ENCODE data around the gene PREX1. TPM values are rescaled to one million over a fixed set of nuclear protein-coding genes. Genes with fewer than 3 reads are reported as not detected.

The PREX1 gene
- total RNA-seq, 1 experiment from 2014 or later, result 20.0 TPM

- ChIA-PET POLR2A (no interaction called here), CTCF (no interaction called here)
- H3K4me1 ChIP-seq (ENCODE audit: control insufficient read depth, insufficient read depth, low read length), result no peaks in the 10 kb centered on the region
- H3K36me3 ChIP-seq (ENCODE audit: control insufficient read depth, insufficient read depth, low read length), result no peaks in the 10 kb centered on the region
- intact Hi-C loops (cut with micrococcal nuclease; ENCODE audit: unreplicated experiment), result no loop called here
- H3K27ac ChIP-seq (ENCODE audit: low read length), result no peak overlapping the region
- no peak for DNase-seq (ENCODE audit: low read depth, low spot score)
- H3K27me3 ChIP-seq (ENCODE audit: control insufficient read depth, insufficient read depth, low read length), result no peaks in the 10 kb centered on the region
- ATAC-seq, result no peak
- H3K4me3 ChIP-seq (ENCODE audit: low read depth in 2 of 2, low read length in 2 of 2), result no peak overlapping the region
- no TSS peak for BruUV-seq (replicated peaks)
- in situ Hi-C loops (cut with HindIII; ENCODE audit: low pct_unique_long_range_greater_than_20kb, low sequenced_read_pairs), result no loop called here
- H3K9me3 ChIP-seq (ENCODE audit: control insufficient read depth, insufficient read depth, low read depth, low read length), result no peaks in the 10 kb centered on the region
- TF ChIP-seq REST (IDR thresholded peaks at IDR 0.05; ENCODE audit: insufficient read depth in 1 of 2, low read depth in 2 of 2, low read length in 1 of 2), result no peak
- no peak for TF ChIP-seq TCF7L2 (IDR thresholded peaks at IDR 0.05; ENCODE audit: low read depth, low read length)
- TF ChIP-seq, protein P1, sequence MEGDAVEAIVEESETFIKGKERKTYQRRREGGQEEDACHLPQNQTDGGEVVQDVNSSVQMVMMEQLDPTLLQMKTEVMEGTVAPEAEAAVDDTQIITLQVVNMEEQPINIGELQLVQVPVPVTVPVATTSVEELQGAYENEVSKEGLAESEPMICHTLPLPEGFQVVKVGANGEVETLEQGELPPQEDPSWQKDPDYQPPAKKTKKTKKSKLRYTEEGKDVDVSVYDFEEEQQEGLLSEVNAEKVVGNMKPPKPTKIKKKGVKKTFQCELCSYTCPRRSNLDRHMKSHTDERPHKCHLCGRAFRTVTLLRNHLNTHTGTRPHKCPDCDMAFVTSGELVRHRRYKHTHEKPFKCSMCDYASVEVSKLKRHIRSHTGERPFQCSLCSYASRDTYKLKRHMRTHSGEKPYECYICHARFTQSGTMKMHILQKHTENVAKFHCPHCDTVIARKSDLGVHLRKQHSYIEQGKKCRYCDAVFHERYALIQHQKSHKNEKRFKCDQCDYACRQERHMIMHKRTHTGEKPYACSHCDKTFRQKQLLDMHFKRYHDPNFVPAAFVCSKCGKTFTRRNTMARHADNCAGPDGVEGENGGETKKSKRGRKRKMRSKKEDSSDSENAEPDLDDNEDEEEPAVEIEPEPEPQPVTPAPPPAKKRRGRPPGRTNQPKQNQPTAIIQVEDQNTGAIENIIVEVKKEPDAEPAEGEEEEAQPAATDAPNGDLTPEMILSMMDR (IDR thresholded peaks at IDR 0.05), result no peak
- TF ChIP-seq SIN3A (IDR thresholded peaks at IDR 0.05; ENCODE audit: borderline replicate concordance, insufficient read depth, low read depth, low read length), result no peak
- no peak for TF ChIP-seq POLR2AphosphoS5 (IDR thresholded peaks at IDR 0.05; ENCODE audit: low read depth, low read length)
Measured at GRCh38 chr20:48633620-48634257, 194.1 kb downstream of the PREX1 start.

- no peak for DNase-seq (ENCODE audit: low read depth, low spot score)
- Histone ChIP-seq H3K27me3 (ENCODE audit: control insufficient read depth, insufficient read depth, low read length) (no peaks in the 10 kb centered on the region), H3K9me3 (ENCODE audit: control insufficient read depth, insufficient read depth, low read depth, low read length) (no peaks in the 10 kb centered on the region), H3K27ac (ENCODE audit: low read length) (no peak overlapping the region), H3K4me1 (ENCODE audit: control insufficient read depth, insufficient read depth, low read length) (no peaks in the 10 kb centered on the region), H3K4me3 (ENCODE audit: low read depth in 2 of 2, low read length in 2 of 2) (no peak overlapping the region), H3K36me3 (ENCODE audit: control insufficient read depth, insufficient read depth, low read length) (no peaks in the 10 kb centered on the region)
- intact Hi-C loops (cut with micrococcal nuclease; ENCODE audit: unreplicated experiment) (no loop called here), in situ Hi-C loops (cut with HindIII; ENCODE audit: low pct_unique_long_range_greater_than_20kb, low sequenced_read_pairs) (no loop called here)
- no TSS peak for BruUV-seq (replicated peaks)
- ATAC-seq, result no peak
- TF ChIP-seq REST (IDR thresholded peaks at IDR 0.05; ENCODE audit: insufficient read depth in 1 of 2, low read depth in 2 of 2, low read length in 1 of 2) (no peak), POLR2AphosphoS5 (IDR thresholded peaks at IDR 0.05; ENCODE audit: low read depth, low read length) (no peak), SIN3A (IDR thresholded peaks at IDR 0.05; ENCODE audit: borderline replicate concordance, insufficient read depth, low read depth, low read length) (no peak), TCF7L2 (IDR thresholded peaks at IDR 0.05; ENCODE audit: low read depth, low read length) (no peak)
- TF ChIP-seq, protein P1 (IDR thresholded peaks at IDR 0.05), result no peak
- CTCF ChIA-PET, result no interaction called here
- POLR2A ChIA-PET, result no interaction called here
Measured at GRCh38 chr20:48632825-48633619, 194.8 kb downstream of the PREX1 start.

All from Panc1 (cell line).